H1 (cell line): Measurements from ENCODE around the gene MPV17L2. TPM values are rescaled to one million over a fixed set of nuclear protein-coding genes. Genes with fewer than 3 reads are reported as not detected.

Experiments used
- CTCF ChIA-PET: fragments of 300-600 bp; sonication (Branson Sonifier 250); formaldehyde crosslinking; loops from one replicate; lab custom pipeline; 2021; ENCODE audit not compliant: partially characterized antibody; lab: Charles Lee
- POLR2A ChIA-PET: fragments of 300-600 bp; sonication (Branson Sonifier 250); formaldehyde crosslinking; loops from one replicate; lab custom pipeline; 2021; ENCODE audit warnings: inconsistent platforms; ENCODE audit not compliant: partially characterized antibody; lab: Charles Lee
- DNase-seq, 2 experiments: peaks; one replicate each; pipeline versions ENCODE4 v3.0.0 to v3.0.0-alpha.2; 2010 to 2022; ENCODE audit warnings: low spot score in 2 of 2, low read depth in 1 of 2, mixed read lengths in 1 of 2
- FAIRE-seq: peaks from 2 replicates; lab custom pipeline; 2011; peaks lifted over from hg19 to GRCh38; lab: Jason Lieb, UNC
- H2AFZ ChIP-seq: 2 replicates; pipeline ENCODE4 v1.8.1; 2012; ENCODE audit warnings: low read length, inconsistent platforms
- H2AK5ac ChIP-seq: 2 replicates; pipeline ENCODE4 v1.6.1; 2013; ENCODE audit warnings: low read depth, low read length
- H2BK120ac ChIP-seq: replicated peaks from 2 replicates; pipeline ENCODE3; 2013; ENCODE audit warnings: low read depth, low read length, inconsistent platforms
- H2BK12ac ChIP-seq: 2 replicates; pipeline ENCODE4 v1.6.1; 2013; ENCODE audit warnings: low read depth, low read length
- H2BK15ac ChIP-seq: 2 replicates; pipeline ENCODE4 v1.6.1; 2013; ENCODE audit warnings: low read length
- H2BK20ac ChIP-seq: 2 replicates; pipeline ENCODE4 v1.6.1; 2013; ENCODE audit warnings: low read length
- H2BK5ac ChIP-seq: 2 replicates; pipeline ENCODE4 v1.6.1; 2013; ENCODE audit warnings: low read depth, low read length
- H3K14ac ChIP-seq: 2 replicates; pipeline ENCODE4 v1.6.1; 2013; ENCODE audit warnings: inconsistent platforms; ENCODE audit not compliant: insufficient read length
- H3K18ac ChIP-seq: 2 replicates; pipeline ENCODE4 v1.6.1; 2013; ENCODE audit warnings: low read length; ENCODE audit errors: extremely low read depth
- H3K23ac ChIP-seq: 2 replicates; pipeline ENCODE4 v1.6.1; 2013; ENCODE audit warnings: inconsistent platforms; ENCODE audit not compliant: insufficient read length
- H3K23me2 ChIP-seq: 2 replicates; pipeline ENCODE4 v1.6.1; 2013; ENCODE audit warnings: low read depth, low read length
- H3K27ac ChIP-seq: 2 replicates; pipeline ENCODE4 v1.6.1; 2011; ENCODE audit warnings: low read depth, low read length, inconsistent platforms
- H3K27me3 ChIP-seq, 4 experiments: replicated peaks in 1 of 4; 1 replicate in 1 of 4; 2 replicates in 3 of 4; pipeline versions ENCODE4 v1.6.1 to v1.8.1; 2011 to 2013; ENCODE audit warnings: low read length in 3 of 4, mild to moderate bottlenecking in 3 of 4, inconsistent platforms in 2 of 4, mixed read lengths in 2 of 4, moderate library complexity in 1 of 4; ENCODE audit not compliant: control insufficient read depth in 3 of 4, insufficient read depth in 3 of 4; ENCODE audit errors: extremely low read depth in 1 of 4
- H3K36me3 ChIP-seq, 4 experiments: 2 replicates each; pipeline versions ENCODE4 v1.6.1 to v1.8.1; 2011 to 2013; ENCODE audit warnings: mild to moderate bottlenecking in 4 of 4, low read length in 3 of 4, moderate library complexity in 2 of 4, control low read depth in 1 of 4, inconsistent platforms in 1 of 4; ENCODE audit not compliant: insufficient read depth in 4 of 4, control insufficient read depth in 2 of 4
- H3K4ac ChIP-seq: replicated peaks from 2 replicates; pipeline ENCODE3; 2013; ENCODE audit warnings: low read length, low read depth, mixed read lengths, inconsistent platforms; ENCODE audit not compliant: insufficient read length
- H3K4me1 ChIP-seq, 4 experiments: replicated peaks in 1 of 4; 1 replicate in 1 of 4; 2 replicates in 3 of 4; pipeline versions ENCODE4 v1.6.1 to v1.8.1; 2011 to 2013; ENCODE audit warnings: low read length in 3 of 4, inconsistent platforms in 2 of 4, mixed read lengths in 1 of 4; ENCODE audit not compliant: insufficient read depth in 4 of 4, control insufficient read depth in 3 of 4
- H3K4me2 ChIP-seq, 2 experiments: 2 replicates each; pipeline versions ENCODE4 v1.6.1 to v1.8.1; 2011 to 2013; ENCODE audit warnings: low read depth in 2 of 2, low read length in 2 of 2, control low read depth in 1 of 2, inconsistent platforms in 1 of 2, mild to moderate bottlenecking in 1 of 2; ENCODE audit not compliant: insufficient read depth in 1 of 2
- H3K4me3 ChIP-seq, 4 experiments: fragments of 200-600, 300-600 bp in 1 of 4; sonication (generic), shearing (Covaris generic), sonication (Bioruptor Twin) in 1 of 4; 2 replicates each; pipeline versions ENCODE4 v1.5.1 to v1.8.1; 2011 to 2016; ENCODE audit warnings: low read length in 4 of 4, low read depth in 3 of 4, control low read depth in 2 of 4, inconsistent platforms in 2 of 4, mild to moderate bottlenecking in 2 of 4, mixed read lengths in 1 of 4, moderate library complexity in 1 of 4; ENCODE audit not compliant: insufficient read depth in 2 of 4; ENCODE audit errors: extremely low read depth in 1 of 4
- H3K56ac ChIP-seq: replicated peaks from 2 replicates; pipeline ENCODE3; 2013; ENCODE audit warnings: low read depth, mild to moderate bottlenecking, mixed read lengths, low read length, inconsistent platforms; ENCODE audit not compliant: insufficient read length
- H3K79me1 ChIP-seq: 2 replicates; pipeline ENCODE4 v1.6.1; 2013; ENCODE audit warnings: low read depth, low read length, control low read depth
- H3K79me2 ChIP-seq, 2 experiments: 2 replicates each; pipeline versions ENCODE4 v1.6.1 to v1.8.1; 2012 to 2013; ENCODE audit warnings: low read length in 2 of 2, mild to moderate bottlenecking in 2 of 2, inconsistent platforms in 1 of 2; ENCODE audit not compliant: insufficient read depth in 2 of 2, control insufficient read depth in 1 of 2
- H3K9ac ChIP-seq, 4 experiments: replicated peaks in 1 of 4; 1 replicate in 1 of 4; 2 replicates in 3 of 4; pipeline versions ENCODE4 v1.6.1 to v1.8.1; 2011 to 2013; ENCODE audit warnings: low read depth in 3 of 4, low read length in 3 of 4, control low read depth in 2 of 4, mild to moderate bottlenecking in 2 of 4, moderate library complexity in 2 of 4, inconsistent platforms in 1 of 4; ENCODE audit errors: extremely low read depth in 1 of 4
- H3K9me3 ChIP-seq, 2 experiments: 2 replicates each; pipeline versions ENCODE4 v1.6.1 to v1.8.1; 2012 to 2013; ENCODE audit warnings: mild to moderate bottlenecking in 2 of 2, moderate library complexity in 2 of 2, control low read depth in 1 of 2, inconsistent platforms in 1 of 2, low read depth in 1 of 2, low read length in 1 of 2, mixed read lengths in 1 of 2; ENCODE audit not compliant: insufficient read depth in 2 of 2
- H4K20me1 ChIP-seq, 2 experiments: replicated peaks in 1 of 2; 2 replicates each; pipeline versions ENCODE3 to v1.8.1; 2011 to 2013; ENCODE audit warnings: inconsistent platforms in 2 of 2, low read length in 2 of 2, mild to moderate bottlenecking in 1 of 2; ENCODE audit not compliant: insufficient read depth in 2 of 2, control insufficient read depth in 1 of 2
- H4K5ac ChIP-seq: 2 replicates; pipeline ENCODE4 v1.6.1; 2013; ENCODE audit warnings: low read length, low read depth, mixed read lengths, inconsistent platforms; ENCODE audit not compliant: insufficient read length
- H4K8ac ChIP-seq: 2 replicates; pipeline ENCODE4 v1.8.0; 2013; ENCODE audit warnings: mild to moderate bottlenecking, moderate library complexity, low read length, inconsistent platforms; ENCODE audit not compliant: insufficient read depth; ENCODE audit errors: extremely low read depth
- H4K91ac ChIP-seq: replicated peaks from 2 replicates; pipeline ENCODE3; 2013; ENCODE audit warnings: low read length, mixed read lengths, inconsistent platforms; ENCODE audit not compliant: insufficient read length
- POLR2AphosphoS5 ChIP-seq: IDR thresholded peaks from 2 replicates; pipeline ENCODE4 v1.6.1; 2011; ENCODE audit warnings: low read depth, low read length
- SIRT6 ChIP-seq: IDR thresholded peaks from one replicate; pipeline ENCODE4 v1.7.1; 2012; ENCODE audit warnings: low read length, inconsistent platforms
- WGBS, 2 experiments: shearing (Covaris generic) in 1 of 2; methylation state at CpG; one replicate each; pipeline versions ENCODE4 v1.1.6 to v1.1.7; 2013 to 2015; ENCODE audit warnings: low lambda C conversion rate in 2 of 2, mixed read lengths in 2 of 2, inconsistent platforms in 1 of 2, low coverage in 1 of 2, missing lambda C conversion rate in 1 of 2; ENCODE audit not compliant: insufficient replicate concordance in 2 of 2, insufficient coverage in 1 of 2, insufficient read length in 1 of 2; ENCODE audit errors: extremely low coverage in 1 of 2, missing lambda C conversion rate in 1 of 2; 5-methylcytosine and 5-hydroxymethylcytosine counted together
- polyA plus RNA-seq, 7 experiments: library from polyadenylated mRNA; depleted of rRNA in 3 of 7; stranded (reverse) in 5 of 7; unstranded in 2 of 7; fragments of >200 nt in 5 of 7; fragments of 200-250 nt in 2 of 7; gene quantifications; 1 replicate in 5 of 7; 2 replicates in 1 of 7; 4 replicates in 1 of 7; pipeline versions ENCODE4 v1.2.1 to v1.2.3, GENCODE V29; 2011 to 2013; ENCODE audit warnings: missing spikeins in 2 of 7, mixed read lengths in 2 of 7
- total RNA-seq: library from RNA; stranded (reverse); fragmentation: NEBNext Ultra II Directional; extraction: Animal tissue kit (Norgen Biotek cat#: 25700); gene quantifications from 2 replicates; pipeline ENCODE4 v1.2.1, GENCODE V29; 2021

Gene MPV17L2
- total and polyA plus RNA-seq, 2 of the 8 experiments (the other 6 are each of a cell fraction or from before 2014, with no cell fraction given), result 24.2 to 82.6 TPM

- no peak overlapping the region for H3K14ac ChIP-seq
- peaks cover 0 to 4% of the 10 kb centered on the region in 2 experiments; a peak in 1 of 4 replicates for H3K79me2 ChIP-seq
- no peak overlapping the region for H3K18ac ChIP-seq
- peaks cover 10% of the 10 kb centered on the region for H3K23me2 ChIP-seq
- H3K36me3 ChIP-seq, result peaks cover 11 to 26% (median 12%) of the 10 kb centered on the region in 4 experiments; a peak in 7 of 8 replicates
- no peak overlapping the region for H3K4ac ChIP-seq
- no peak overlapping the region for H3K56ac ChIP-seq
- H4K5ac ChIP-seq, result no peak overlapping the region
- peaks cover 5 to 12% (median 8%) of the 10 kb centered on the region in 4 experiments for H3K4me1 ChIP-seq
- WGBS, 2 experiments, result 84% methylated on average over 7 of the region's 7 CpGs; no CpG with 5 or more reads in 1 of the 2 experiments
- no peak overlapping the region for H3K4me3 ChIP-seq
- no peak overlapping the region for H3K4me2 ChIP-seq
- H3K27me3 ChIP-seq, result no peaks in the 10 kb centered on the region
- H3K9ac ChIP-seq, result no peak overlapping the region
- H2AFZ ChIP-seq, result no peak overlapping the region
- DNase-seq, result no peak
- TF ChIP-seq POLR2AphosphoS5, result no peak
- TF ChIP-seq SIRT6, result no peak
- no peak overlapping the region for H4K91ac ChIP-seq
- no peak overlapping the region for H2BK20ac ChIP-seq
- no peak overlapping the region for H2BK5ac ChIP-seq
- H2BK12ac ChIP-seq, result no peak overlapping the region
- no peaks in the 10 kb centered on the region for H3K9me3 ChIP-seq
- FAIRE-seq, result no peak
- ChIA-PET POLR2A (interaction anchor here (0.9 to 5.8 kb wide), 3 partner anchors 9 to 84 kb away, joined by 3 to 38 read pairs (median 5); partner anchors contain the start of gene JUND), CTCF (interaction anchor here (2.3 kb wide), 1 partner anchor 57 kb away, joined by 12 read pairs; a partner anchor contains a TSS)
- no peak overlapping the region for H3K27ac ChIP-seq
- H4K8ac ChIP-seq, result no peak overlapping the region
- no peak overlapping the region for H2BK120ac ChIP-seq
- peaks cover 6% of the 10 kb centered on the region; the same call in 1 of the 2 replicates for H3K79me1 ChIP-seq
- peaks cover 3 to 22% of the 10 kb centered on the region in 2 experiments for H4K20me1 ChIP-seq
- no peak overlapping the region for H2AK5ac ChIP-seq
- no peak overlapping the region for H2BK15ac ChIP-seq
- H3K23ac ChIP-seq, result no peak overlapping the region
Observed at GRCh38 chr19:18196511-18196845, 3.5 kb downstream of the MPV17L2 start.
